Type B pancreatic cell (in vitro differentiated cells): ENCODE measurements around the gene TFF3. TPM values are rescaled to one million over a fixed set of nuclear protein-coding genes. Genes with fewer than 3 reads are reported as not detected.

Experiments
- DNase-seq: peaks from one replicate; pipeline ENCODE4 v3.0.0; 2021; ENCODE audit warnings: mixed read lengths; ENCODE audit not compliant: unreplicated experiment; ENCODE audit errors: extremely low spot score
- H3K27ac Mint-ChIP-seq: 2 replicates; pipeline ENCODE4 v1.8.0; 2021; ENCODE audit warnings: mild to moderate bottlenecking, mixed read lengths
- H3K27me3 Mint-ChIP-seq: 2 replicates; pipeline ENCODE4 v1.8.0; 2021; ENCODE audit warnings: mixed read lengths
- H3K36me3 Mint-ChIP-seq: 2 replicates; pipeline ENCODE4 v1.8.0; 2021; ENCODE audit warnings: mixed read lengths
- H3K4me1 Mint-ChIP-seq: one replicate; pipeline ENCODE4 v1.8.0; 2021; ENCODE audit warnings: mixed read lengths; ENCODE audit not compliant: unreplicated experiment
- H3K4me3 Mint-ChIP-seq: 2 replicates; pipeline ENCODE4 v1.8.0; 2021; ENCODE audit warnings: mild to moderate bottlenecking, mixed read lengths
- H3K9me3 Mint-ChIP-seq: 2 replicates; pipeline ENCODE4 v1.8.0; 2021; ENCODE audit warnings: mixed read lengths
- total RNA-seq: library from RNA; stranded (reverse); gene quantifications from 2 replicates; pipeline ENCODE4 v1.2.1, GENCODE V29; 2021; ENCODE audit warnings: low replicate concordance
- TF ChIP-seq, protein P1 (sequence below): fragments of 200-600 bp; sonication (generic); conservative IDR thresholded peaks from 2 replicates; pipeline ENCODE4 v1.5.0; 2021; ENCODE audit warnings: antibody characterized with exemption, mild to moderate bottlenecking

TFF3 gene
- total RNA-seq, 1 donor from 2014 or later = 31.5 TPM

DNA sequence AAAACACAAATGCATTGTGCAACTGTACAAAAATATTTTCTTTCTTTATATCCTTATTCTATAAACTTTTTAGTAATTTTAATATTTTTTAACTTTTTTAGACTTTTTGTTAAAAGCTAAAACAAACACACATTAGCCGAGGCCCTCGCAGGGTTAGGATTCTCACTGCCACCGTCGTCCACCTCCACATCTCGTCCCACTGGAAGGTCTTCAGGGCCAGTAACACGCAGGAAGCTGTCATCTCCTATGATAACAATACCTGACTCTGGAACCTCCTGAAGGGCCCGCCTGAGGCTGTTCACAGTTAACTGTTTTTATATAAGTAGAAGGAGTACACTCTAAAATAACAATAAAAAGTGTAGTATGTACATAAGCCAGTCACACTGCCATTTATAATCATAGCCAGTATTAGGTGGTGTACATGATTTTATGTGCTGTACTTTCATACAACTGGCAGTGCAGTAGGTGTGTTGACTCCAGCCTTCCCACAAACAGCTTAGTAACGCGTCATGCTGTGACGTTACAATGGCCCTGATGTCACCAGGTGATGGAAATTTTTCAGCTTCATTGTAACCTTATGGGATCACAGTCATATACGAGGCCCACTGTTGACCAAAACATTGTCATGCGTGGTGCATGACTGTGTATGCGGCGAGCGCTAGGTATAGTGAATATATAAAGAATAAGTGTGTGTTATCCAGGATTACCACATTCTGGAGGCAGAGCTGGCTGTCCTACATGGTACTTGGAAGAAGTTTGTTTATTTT is 26.8 kb upstream of the TFF3 start:
- peak; percentile 29 for DNase-seq
- H3K9me3 Mint-ChIP-seq = no peaks in the 10 kb centered on the region
- TF ChIP-seq, protein P1, sequence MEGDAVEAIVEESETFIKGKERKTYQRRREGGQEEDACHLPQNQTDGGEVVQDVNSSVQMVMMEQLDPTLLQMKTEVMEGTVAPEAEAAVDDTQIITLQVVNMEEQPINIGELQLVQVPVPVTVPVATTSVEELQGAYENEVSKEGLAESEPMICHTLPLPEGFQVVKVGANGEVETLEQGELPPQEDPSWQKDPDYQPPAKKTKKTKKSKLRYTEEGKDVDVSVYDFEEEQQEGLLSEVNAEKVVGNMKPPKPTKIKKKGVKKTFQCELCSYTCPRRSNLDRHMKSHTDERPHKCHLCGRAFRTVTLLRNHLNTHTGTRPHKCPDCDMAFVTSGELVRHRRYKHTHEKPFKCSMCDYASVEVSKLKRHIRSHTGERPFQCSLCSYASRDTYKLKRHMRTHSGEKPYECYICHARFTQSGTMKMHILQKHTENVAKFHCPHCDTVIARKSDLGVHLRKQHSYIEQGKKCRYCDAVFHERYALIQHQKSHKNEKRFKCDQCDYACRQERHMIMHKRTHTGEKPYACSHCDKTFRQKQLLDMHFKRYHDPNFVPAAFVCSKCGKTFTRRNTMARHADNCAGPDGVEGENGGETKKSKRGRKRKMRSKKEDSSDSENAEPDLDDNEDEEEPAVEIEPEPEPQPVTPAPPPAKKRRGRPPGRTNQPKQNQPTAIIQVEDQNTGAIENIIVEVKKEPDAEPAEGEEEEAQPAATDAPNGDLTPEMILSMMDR = no peak
- peaks cover 13% of the 10 kb centered on the region for H3K4me1 Mint-ChIP-seq
- no peak overlapping the region for H3K4me3 Mint-ChIP-seq
- no peak overlapping the region for H3K27ac Mint-ChIP-seq
- H3K36me3 Mint-ChIP-seq = no peaks in the 10 kb centered on the region
- peaks cover 3% of the 10 kb centered on the region for H3K27me3 Mint-ChIP-seq

DNA sequence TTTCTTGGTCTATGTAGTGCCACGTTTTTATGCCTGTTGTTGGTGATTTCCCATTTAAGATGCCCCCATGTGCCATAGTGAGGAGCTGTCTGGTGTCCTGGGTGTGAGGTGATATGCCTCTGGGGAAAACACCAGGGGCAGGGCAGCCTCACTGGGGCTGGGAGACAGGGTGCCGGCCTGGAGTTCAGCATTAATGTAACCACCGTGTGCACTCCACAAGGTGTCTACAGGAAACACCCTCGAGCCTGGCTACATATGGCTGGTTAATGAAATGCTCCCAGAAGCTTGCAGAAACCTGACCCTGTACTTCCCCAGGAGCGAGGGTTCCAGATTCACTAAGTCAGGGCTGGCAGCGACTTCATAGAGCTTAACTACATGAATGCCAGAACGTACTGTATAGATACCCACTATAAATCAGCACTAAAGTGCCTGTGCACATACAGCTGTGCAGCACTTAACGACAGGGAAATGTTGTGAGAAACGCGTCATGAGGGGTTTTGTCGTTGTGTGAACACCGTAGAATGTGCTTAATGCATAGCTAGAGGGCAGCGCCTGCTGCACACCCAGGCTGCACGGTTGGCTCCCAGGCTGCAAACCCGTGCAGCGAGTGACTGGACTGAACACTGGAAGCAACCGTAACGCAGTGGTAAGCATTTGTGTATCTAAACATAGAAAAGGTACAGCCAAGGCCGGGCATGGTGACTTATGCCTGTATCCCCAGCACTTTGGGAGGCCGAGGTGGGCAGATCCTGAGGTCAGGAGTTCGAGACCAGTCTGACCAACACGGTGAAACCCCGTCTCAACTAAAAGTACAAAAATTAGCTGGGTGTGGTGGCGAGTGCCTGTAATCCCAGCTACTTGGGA is 25.2 kb upstream of the TFF3 start:
- no peak overlapping the region for H3K4me3 Mint-ChIP-seq
- peaks cover 3% of the 10 kb centered on the region for H3K27me3 Mint-ChIP-seq
- H3K27ac Mint-ChIP-seq = no peak overlapping the region
- H3K9me3 Mint-ChIP-seq = no peaks in the 10 kb centered on the region
- TF ChIP-seq, protein P1 = no peak
- peak; percentile 48 for DNase-seq
- H3K36me3 Mint-ChIP-seq = no peaks in the 10 kb centered on the region
- H3K4me1 Mint-ChIP-seq = peaks cover 21% of the 10 kb centered on the region

DNA sequence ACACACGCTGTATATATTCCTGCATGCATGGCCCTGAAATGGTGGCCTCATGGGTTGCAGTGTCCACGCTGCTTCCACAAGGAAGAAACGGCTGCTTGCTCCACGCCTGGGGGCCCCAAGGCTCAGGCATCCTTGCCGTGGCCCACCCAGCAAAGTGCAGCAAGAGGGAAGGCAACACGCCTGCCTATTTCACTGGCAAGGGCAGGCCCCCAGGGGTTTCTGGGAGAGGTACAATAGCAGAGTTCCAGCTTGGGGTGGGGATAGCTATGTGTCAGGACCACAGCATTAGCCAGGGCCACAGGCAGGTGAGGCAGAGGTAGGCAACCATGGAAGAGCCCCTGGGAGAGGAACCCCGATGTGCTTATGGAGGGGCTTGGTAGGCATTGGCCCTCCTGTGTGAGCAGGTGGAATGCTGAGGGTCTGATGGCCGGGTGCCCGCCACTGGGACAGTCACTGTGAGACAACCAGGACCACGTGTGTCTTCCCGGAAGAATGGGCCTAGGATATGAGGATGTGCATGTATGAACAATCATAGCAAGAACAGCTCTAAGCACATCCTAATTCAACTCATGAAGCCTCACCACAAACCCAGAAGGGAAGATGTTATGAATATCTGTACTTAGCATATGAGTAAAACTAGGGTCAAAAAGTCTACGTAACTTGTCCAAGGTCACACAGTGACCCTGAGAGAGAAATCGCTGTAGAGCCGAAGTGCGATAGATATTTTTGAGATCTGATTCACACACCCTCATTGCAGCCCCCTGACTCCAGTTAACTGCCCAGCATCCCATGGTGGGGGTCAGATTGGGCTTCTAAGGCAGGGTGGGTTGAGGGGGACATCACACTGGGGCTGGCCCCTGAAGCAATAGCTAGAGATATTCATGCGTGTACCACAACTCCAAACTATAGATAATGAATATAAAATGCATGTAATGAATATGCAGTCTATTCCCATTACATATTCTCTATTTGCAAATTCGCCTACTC is 23.8 kb upstream of the TFF3 start:
- no peak overlapping the region for H3K4me3 Mint-ChIP-seq
- peaks cover 21% of the 10 kb centered on the region for H3K4me1 Mint-ChIP-seq
- peaks cover 3% of the 10 kb centered on the region for H3K27me3 Mint-ChIP-seq
- H3K36me3 Mint-ChIP-seq = no peaks in the 10 kb centered on the region
- H3K27ac Mint-ChIP-seq = no peak overlapping the region
- no peaks in the 10 kb centered on the region for H3K9me3 Mint-ChIP-seq
- DNase-seq = peak; percentile 27
- TF ChIP-seq, protein P1 = no peak

DNA sequence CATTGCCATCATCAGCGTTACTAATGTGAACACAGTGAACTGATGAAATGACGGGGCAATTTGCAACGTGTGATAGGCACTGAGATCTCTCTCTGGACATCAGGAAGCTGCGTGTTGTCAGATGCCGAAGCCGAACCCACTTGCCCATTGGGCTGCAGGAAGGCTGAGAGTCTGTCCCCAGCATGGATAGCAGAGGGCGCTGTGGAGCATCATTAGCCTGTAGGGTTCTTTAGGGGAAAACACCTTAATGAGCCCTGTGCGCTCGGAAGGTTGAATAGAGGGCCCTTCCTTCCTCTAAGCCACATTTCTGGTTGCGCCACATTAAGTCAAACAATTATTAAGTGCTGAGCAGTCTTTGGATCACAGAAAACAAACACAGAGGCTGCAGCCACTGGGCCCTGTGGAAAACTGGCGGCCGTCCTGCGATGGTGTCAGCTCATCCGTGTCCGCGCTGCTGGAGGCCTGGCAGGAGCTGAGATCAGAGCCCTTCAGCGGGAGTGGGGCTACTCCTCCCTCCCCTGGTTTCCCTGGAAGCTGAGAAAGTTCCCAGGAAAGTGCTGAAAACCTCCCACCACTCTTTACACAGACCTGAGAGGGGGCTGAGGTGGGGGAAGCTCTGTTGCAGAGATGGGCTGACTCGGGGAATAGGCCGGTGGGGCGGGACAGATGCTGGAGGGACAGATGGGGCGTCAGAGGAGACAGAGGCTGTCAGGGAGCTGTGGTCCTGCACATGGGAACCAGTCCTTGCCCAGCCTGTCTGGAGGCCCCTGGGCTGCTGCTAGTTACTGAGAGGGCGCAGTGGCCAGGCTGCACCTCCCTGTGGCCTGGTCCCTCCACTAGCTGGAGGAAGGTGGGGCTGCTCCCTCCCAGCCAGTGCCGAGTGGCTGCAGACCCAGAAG is 22.9 kb upstream of the TFF3 start:
- Mint-ChIP-seq H3K36me3 (no peaks in the 10 kb centered on the region), H3K27ac (peak overlapping the region; percentile 71), H3K27me3 (peaks cover 3% of the 10 kb centered on the region), H3K4me1 (peaks cover 21% of the 10 kb centered on the region), H3K4me3 (peak overlapping the region; percentile 41), H3K9me3 (no peaks in the 10 kb centered on the region)
- peak; percentile 76 for DNase-seq
- TF ChIP-seq, protein P1 = peak; percentile 76
